GM18858 (cell line): Measurements from ENCODE around the gene MKRN3.
"Not testable (repeated sequence)": the region's sequence is repeated elsewhere in the genome, so short reads cannot be mapped to it uniquely, and the experiment has no call there.

ENCODE experiments used
- ATAC-seq: cut with Tn5 transposase; IDR thresholded peaks from one replicate; pipeline ENCODE4 v1.9.1; 2021; ENCODE audit not compliant: unreplicated experiment

MKRN3 gene

DNA sequence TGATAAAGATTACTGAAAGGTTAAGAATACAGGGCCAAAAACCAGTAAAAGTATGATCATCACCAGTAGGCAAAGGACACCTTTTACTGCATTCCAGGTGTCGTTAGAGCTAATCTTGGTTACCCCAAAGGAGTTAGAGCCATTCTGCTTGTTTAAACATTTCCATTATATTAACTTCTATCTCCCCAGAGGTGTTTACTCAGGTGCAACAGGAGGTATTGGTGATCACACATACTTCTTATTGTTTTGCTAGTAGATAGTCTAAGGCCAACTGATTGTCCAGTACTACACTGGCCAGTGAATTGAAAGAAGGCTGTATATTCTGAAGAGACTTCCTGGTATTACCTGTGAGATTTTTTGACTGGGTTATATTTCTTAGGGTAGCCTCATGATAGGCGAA, 22.8 kb downstream of the MKRN3 start:
- no peak for ATAC-seq

DNA sequence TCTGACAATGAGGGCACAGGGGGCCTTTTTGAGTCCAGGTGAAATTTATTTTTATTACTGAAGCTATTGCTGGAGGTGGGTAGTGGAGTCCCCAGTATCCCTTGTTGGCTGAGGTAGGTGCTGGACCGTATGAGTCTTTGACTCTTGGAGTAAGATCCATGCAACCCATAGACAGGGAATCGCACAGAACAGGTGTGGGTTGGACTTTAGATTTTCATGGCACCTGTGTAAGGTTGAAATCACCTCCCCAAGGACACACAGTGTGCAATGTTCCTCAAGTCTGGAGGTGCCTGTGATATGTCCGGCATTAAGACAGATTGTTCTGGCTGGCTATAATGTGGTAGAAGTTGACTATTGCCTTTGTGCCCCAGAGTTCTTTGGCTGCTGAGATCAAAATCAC, 23.5 kb downstream of the MKRN3 start:
- no peak for ATAC-seq

DNA sequence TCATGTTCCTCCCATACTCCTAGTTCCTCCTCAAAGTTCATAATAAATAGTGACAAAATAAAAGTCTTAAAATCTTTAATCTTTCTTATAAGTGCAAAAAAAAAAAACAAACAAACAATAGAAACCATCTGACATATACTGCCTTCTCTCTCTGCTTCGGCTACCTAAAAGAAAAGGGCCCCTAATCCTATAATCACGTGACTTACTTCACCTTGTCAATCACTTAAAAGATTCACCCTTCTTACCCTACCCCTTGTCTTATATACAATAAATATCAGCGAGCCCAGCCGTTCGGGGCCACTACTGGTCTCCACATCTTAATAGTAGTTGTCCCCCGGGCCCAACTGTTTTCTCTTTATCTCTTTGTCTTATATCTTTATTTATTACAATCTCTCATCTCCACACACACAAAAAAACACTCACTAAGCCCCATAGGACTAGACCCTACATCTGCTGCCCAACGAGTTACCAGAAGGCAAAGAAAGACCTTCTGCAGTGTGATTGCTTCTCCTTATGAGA, 28.8 kb downstream of the MKRN3 start:
- ATAC-seq: no peak

DNA sequence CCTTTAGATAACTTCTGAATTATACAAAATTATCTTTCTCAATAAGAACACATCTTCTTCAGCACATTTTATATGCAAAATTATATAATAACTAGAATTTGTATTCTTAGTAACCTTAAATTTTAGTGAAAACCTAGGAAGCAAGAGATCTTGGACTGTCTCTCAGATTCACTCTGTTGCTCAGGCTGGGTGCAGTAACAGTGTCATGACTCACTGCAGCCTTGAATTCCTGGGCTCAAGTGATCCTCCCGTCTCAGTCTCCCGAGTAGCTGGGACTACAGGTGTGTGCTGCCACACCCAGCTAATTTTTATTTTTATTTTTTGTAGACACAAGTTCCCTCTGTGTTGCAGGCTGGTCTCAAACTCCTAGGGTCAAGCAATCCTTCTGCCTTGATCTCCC, 29.9 kb downstream of the MKRN3 start:
- ATAC-seq: no peak

DNA sequence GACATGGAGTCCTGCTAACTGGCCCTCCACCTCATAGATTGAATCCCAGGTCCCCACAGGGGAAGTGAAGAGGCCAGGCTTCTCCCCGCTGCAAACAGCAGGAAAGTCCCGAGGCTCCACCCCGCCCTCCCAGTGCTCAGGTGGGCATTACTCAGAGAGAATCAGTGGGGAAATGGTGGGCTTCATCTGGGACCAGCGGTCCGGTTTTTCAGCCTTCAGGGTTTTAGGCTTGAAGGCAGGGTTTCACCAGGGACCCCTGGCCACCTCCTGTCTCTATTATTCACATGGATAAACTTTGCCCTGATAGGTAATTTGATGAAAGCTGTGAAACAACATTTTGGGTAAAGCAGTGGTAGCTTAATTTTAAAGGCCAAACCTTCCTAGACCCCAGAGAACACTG, 31.3 kb downstream of the MKRN3 start:
- no peak for ATAC-seq

DNA sequence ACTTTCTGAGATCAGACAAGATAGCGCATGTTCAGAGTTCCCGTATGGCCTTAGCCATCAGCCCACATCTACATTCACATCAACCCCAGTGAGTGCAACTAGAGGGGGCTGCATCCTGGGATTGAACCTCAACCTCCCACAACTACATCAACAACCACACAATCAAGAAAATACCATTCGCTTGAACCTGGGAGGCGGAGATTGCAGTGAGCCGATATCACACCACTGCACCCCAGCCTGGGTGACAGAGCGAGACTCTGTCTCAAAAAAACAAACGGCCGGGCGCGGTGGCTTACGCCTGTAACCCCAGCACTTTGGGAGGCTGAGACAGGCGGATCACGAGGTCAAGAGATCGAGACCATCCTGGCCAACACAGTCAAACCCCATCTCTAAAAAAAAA, 31.8 kb downstream of the MKRN3 start:
- ATAC-seq: not testable (repeated sequence)

DNA sequence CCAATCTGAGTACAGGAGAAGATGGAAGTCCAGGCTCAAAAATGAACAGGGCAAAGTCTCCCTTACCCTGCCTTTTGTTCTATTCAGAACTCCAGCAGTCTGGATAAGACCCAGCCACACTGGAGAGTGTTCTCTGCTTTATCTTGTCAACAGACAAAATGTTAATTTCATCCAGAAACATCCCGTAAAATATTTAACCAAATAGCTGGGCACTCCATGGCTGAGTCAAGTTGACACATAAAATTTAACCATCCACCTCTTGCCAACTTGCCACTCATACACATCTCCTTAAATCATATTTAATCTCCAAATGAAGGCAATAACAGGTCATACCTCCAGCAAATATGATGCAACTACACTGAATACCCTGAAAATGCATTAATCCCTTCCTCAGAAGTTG, 33.6 kb downstream of the MKRN3 start:
- ATAC-seq: no peak

DNA sequence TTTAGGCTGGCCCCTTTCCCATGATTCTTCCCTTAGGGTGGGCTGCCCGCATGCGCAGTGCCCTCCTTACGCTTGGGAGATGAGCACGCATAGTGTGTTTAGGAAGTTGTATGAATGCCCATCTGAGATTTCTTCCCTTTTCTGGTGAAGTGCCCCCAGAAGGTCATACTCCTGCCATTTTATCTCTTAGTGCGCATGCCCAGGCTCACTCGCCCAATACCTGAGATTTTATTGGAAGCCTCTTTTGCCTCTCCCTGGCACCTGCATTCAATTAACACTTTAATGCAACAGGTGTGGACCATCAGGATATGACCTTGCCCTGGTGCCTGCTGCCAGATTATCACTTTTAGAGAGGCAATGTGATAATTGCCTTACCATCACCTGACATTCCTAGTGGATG, 36.6 kb downstream of the MKRN3 start:
- ATAC-seq: no peak

DNA sequence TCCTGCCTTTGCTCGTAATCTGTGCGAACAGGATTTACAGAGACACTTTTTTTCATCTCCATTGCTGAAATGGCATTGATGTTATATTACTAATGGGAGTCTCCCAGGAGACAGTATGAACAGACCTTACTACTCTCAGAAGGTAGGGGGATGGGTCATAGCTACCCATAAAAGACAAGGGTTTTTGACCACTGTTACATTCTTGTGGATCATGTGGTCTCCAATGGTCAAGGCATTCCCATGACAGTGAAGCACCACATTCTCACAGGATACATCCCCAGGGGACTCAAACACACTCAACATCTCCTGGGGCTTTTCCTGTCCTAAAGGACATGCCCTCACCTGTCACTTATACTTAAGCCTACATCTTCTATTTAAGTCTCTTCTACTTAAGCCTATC, 40.8 kb downstream of the MKRN3 start:
- no peak for ATAC-seq

DNA sequence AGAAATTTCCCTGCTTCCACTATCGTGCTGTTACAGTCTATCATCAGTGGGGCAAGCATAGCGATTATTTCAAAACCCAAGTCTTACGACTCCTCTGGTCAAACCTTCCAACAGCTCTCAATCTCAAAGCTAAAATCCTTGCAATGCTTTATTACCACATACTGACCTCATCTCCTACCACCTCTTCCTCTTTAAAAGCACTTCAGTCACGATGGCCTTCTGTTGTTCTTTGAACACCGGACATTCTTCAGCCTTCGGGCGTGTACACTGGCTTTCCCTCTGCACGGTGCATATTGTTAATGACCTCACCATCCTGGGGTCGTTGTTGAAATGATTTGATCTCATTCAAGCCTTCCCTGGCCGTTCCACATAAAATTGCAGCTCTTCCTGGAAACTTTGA, 51.1 kb downstream of the MKRN3 start:
- ATAC-seq: no peak
